ENCODE data around the gene ATP2B2.

The ATP2B2 gene

GRCh38 chr3:10510086-10510742 lies 4.8 kb upstream of the ATP2B2 start:
- H3K9me3 ChIP-seq (ENCODE audit: low read length) = no peaks in the 10 kb centered on the region
- H3K9ac ChIP-seq (ENCODE audit: low read length) = no peak overlapping the region
- H3K36me3 ChIP-seq (ENCODE audit: insufficient read depth, low read length) = no peaks in the 10 kb centered on the region
- H3K27me3 ChIP-seq (ENCODE audit: control insufficient read depth in 1 of 2, insufficient read depth in 2 of 2, low read length in 2 of 2) = peaks cover 7 to 12% of the 10 kb centered on the region in 2 donors
- no peak overlapping the region for H3K4me3 ChIP-seq (ENCODE audit: low read depth in 1 of 2, low read length in 2 of 2)
- H3K27ac ChIP-seq (ENCODE audit: low read depth, low read length) = no peak overlapping the region
- no peaks in the 10 kb centered on the region for H3K4me1 ChIP-seq (ENCODE audit: insufficient read depth, low read length)

GRCh38 chr3:10509325-10509724 lies 3.9 kb upstream of the ATP2B2 start:
- no peak overlapping the region for H3K27ac ChIP-seq (ENCODE audit: low read depth, low read length)
- H3K4me1 ChIP-seq (ENCODE audit: insufficient read depth, low read length) = no peaks in the 10 kb centered on the region
- no peak overlapping the region for H3K4me3 ChIP-seq (ENCODE audit: low read depth in 1 of 2, low read length in 2 of 2)
- H3K9ac ChIP-seq (ENCODE audit: low read length) = no peak overlapping the region
- no peaks in the 10 kb centered on the region for H3K9me3 ChIP-seq (ENCODE audit: low read length)
- H3K36me3 ChIP-seq (ENCODE audit: insufficient read depth, low read length) = no peaks in the 10 kb centered on the region
- peaks cover 16 to 21% of the 10 kb centered on the region in 2 donors for H3K27me3 ChIP-seq (ENCODE audit: control insufficient read depth in 1 of 2, insufficient read depth in 2 of 2, low read length in 2 of 2)

- no peaks in the 10 kb centered on the region for H3K4me1 ChIP-seq (ENCODE audit: insufficient read depth, low read length)
- H3K36me3 ChIP-seq (ENCODE audit: insufficient read depth, low read length) = no peaks in the 10 kb centered on the region
- H3K27me3 ChIP-seq (ENCODE audit: control insufficient read depth in 1 of 2, insufficient read depth in 2 of 2, low read length in 2 of 2) = peaks cover 19 to 23% of the 10 kb centered on the region in 2 donors
Observed at GRCh38 chr3:10508619-10509260, 3.4 kb upstream of the ATP2B2 start.

GRCh38 chr3:10508235-10508618 lies 2.8 kb upstream of the ATP2B2 start:
- Histone ChIP-seq H3K9ac (ENCODE audit: low read length) (no peak overlapping the region), H3K4me1 (ENCODE audit: insufficient read depth, low read length) (no peaks in the 10 kb centered on the region), H3K27me3 (ENCODE audit: control insufficient read depth in 1 of 2, insufficient read depth in 2 of 2, low read length in 2 of 2) (peaks cover 19 to 23% of the 10 kb centered on the region in 2 donors), H3K9me3 (ENCODE audit: low read length) (no peaks in the 10 kb centered on the region), H3K36me3 (ENCODE audit: insufficient read depth, low read length) (no peaks in the 10 kb centered on the region), H3K27ac (ENCODE audit: low read depth, low read length) (no peak overlapping the region), H3K4me3 (ENCODE audit: low read depth in 1 of 2, low read length in 2 of 2) (no peak overlapping the region)

More at GRCh38 chr3:10508619-10509260, 3.4 kb upstream of the ATP2B2 start:
- no peak overlapping the region for H3K9ac ChIP-seq (ENCODE audit: low read length)
- H3K9me3 ChIP-seq (ENCODE audit: low read length) = no peaks in the 10 kb centered on the region
- no peak overlapping the region for H3K27ac ChIP-seq (ENCODE audit: low read depth, low read length)
- no peak overlapping the region for H3K4me3 ChIP-seq (ENCODE audit: low read depth in 1 of 2, low read length in 2 of 2)

GRCh38 chr3:10507331-10507730 lies 1.9 kb upstream of the ATP2B2 start:
- Histone ChIP-seq H3K9me3 (ENCODE audit: low read length) (no peaks in the 10 kb centered on the region), H3K9ac (ENCODE audit: low read length) (no peak overlapping the region), H3K36me3 (ENCODE audit: insufficient read depth, low read length) (no peaks in the 10 kb centered on the region), H3K27me3 (ENCODE audit: control insufficient read depth in 1 of 2, insufficient read depth in 2 of 2, low read length in 2 of 2) (peaks cover 19 to 23% of the 10 kb centered on the region in 2 donors), H3K4me1 (ENCODE audit: insufficient read depth, low read length) (no peaks in the 10 kb centered on the region), H3K27ac (ENCODE audit: low read depth, low read length) (no peak overlapping the region), H3K4me3 (ENCODE audit: low read depth in 1 of 2, low read length in 2 of 2) (no peak overlapping the region)

GRCh38 chr3:10506696-10507095 lies 1.3 kb upstream of the ATP2B2 start:
- no peak overlapping the region for H3K27ac ChIP-seq (ENCODE audit: low read depth, low read length)
- no peak overlapping the region for H3K9ac ChIP-seq (ENCODE audit: low read length)
- H3K36me3 ChIP-seq (ENCODE audit: insufficient read depth, low read length) = no peaks in the 10 kb centered on the region
- peaks cover 19 to 23% of the 10 kb centered on the region in 2 donors for H3K27me3 ChIP-seq (ENCODE audit: control insufficient read depth in 1 of 2, insufficient read depth in 2 of 2, low read length in 2 of 2)
- no peaks in the 10 kb centered on the region for H3K4me1 ChIP-seq (ENCODE audit: insufficient read depth, low read length)
- H3K4me3 ChIP-seq (ENCODE audit: low read depth in 1 of 2, low read length in 2 of 2) = no peak overlapping the region
- H3K9me3 ChIP-seq (ENCODE audit: low read length) = no peaks in the 10 kb centered on the region

- Histone ChIP-seq H3K4me3 (ENCODE audit: low read depth in 1 of 2, low read length in 2 of 2) (no peak overlapping the region), H3K9ac (ENCODE audit: low read length) (no peak overlapping the region), H3K36me3 (ENCODE audit: insufficient read depth, low read length) (no peaks in the 10 kb centered on the region), H3K27me3 (ENCODE audit: control insufficient read depth in 1 of 2, insufficient read depth in 2 of 2, low read length in 2 of 2) (peaks cover 19 to 23% of the 10 kb centered on the region in 2 donors), H3K27ac (ENCODE audit: low read depth, low read length) (no peak overlapping the region), H3K4me1 (ENCODE audit: insufficient read depth, low read length) (no peaks in the 10 kb centered on the region), H3K9me3 (ENCODE audit: low read length) (no peaks in the 10 kb centered on the region)
Observed at GRCh38 chr3:10505791-10506585, 602 bp upstream of the ATP2B2 start.

- Histone ChIP-seq H3K36me3 (ENCODE audit: insufficient read depth, low read length) (no peaks in the 10 kb centered on the region), H3K27me3 (ENCODE audit: control insufficient read depth in 1 of 2, insufficient read depth in 2 of 2, low read length in 2 of 2) (peaks cover 19 to 23% of the 10 kb centered on the region in 2 donors), H3K9ac (ENCODE audit: low read length) (no peak overlapping the region), H3K4me1 (ENCODE audit: insufficient read depth, low read length) (no peaks in the 10 kb centered on the region), H3K9me3 (ENCODE audit: low read length) (no peaks in the 10 kb centered on the region), H3K4me3 (ENCODE audit: low read depth in 1 of 2, low read length in 2 of 2) (no peak overlapping the region), H3K27ac (ENCODE audit: low read depth, low read length) (no peak overlapping the region)
Observed at GRCh38 chr3:10504171-10505049, 976 bp downstream of the ATP2B2 start.

- Histone ChIP-seq H3K27me3 (ENCODE audit: control insufficient read depth in 1 of 2, insufficient read depth in 2 of 2, low read length in 2 of 2) (peaks cover 19 to 23% of the 10 kb centered on the region in 2 donors), H3K36me3 (ENCODE audit: insufficient read depth, low read length) (no peaks in the 10 kb centered on the region), H3K4me1 (ENCODE audit: insufficient read depth, low read length) (no peaks in the 10 kb centered on the region), H3K27ac (ENCODE audit: low read depth, low read length) (no peak overlapping the region), H3K9me3 (ENCODE audit: low read length) (no peaks in the 10 kb centered on the region), H3K9ac (ENCODE audit: low read length) (no peak overlapping the region), H3K4me3 (ENCODE audit: low read depth in 1 of 2, low read length in 2 of 2) (no peak overlapping the region)
Observed at GRCh38 chr3:10503217-10503796, 2.1 kb downstream of the ATP2B2 start.

- Histone ChIP-seq H3K27ac (ENCODE audit: low read depth, low read length) (no peak overlapping the region), H3K27me3 (ENCODE audit: control insufficient read depth in 1 of 2, insufficient read depth in 2 of 2, low read length in 2 of 2) (peaks cover 19 to 23% of the 10 kb centered on the region in 2 donors), H3K36me3 (ENCODE audit: insufficient read depth, low read length) (no peaks in the 10 kb centered on the region), H3K9me3 (ENCODE audit: low read length) (no peaks in the 10 kb centered on the region), H3K4me3 (ENCODE audit: low read depth in 1 of 2, low read length in 2 of 2) (no peak overlapping the region), H3K9ac (ENCODE audit: low read length) (no peak overlapping the region), H3K4me1 (ENCODE audit: insufficient read depth, low read length) (no peaks in the 10 kb centered on the region)
Observed at GRCh38 chr3:10502185-10502880, 3.1 kb downstream of the ATP2B2 start.
